Activated CD4-positive, alpha-beta memory T cell treated with anti-CD3 and anti-CD28 coated beads, Interleukin-2, amount 10 ng/mL, durations not matched to agents 7 days and 5 days (primary cell): Measurements from ENCODE around the gene BTNL8. TPM values are rescaled to one million over a fixed set of nuclear protein-coding genes. Genes with fewer than 3 reads are reported as not detected.

Experiments
- CTCF ChIA-PET: fragments of 350-600 bp; sonication (Branson Sonifier 250); formaldehyde crosslinking; loops from one replicate; lab custom pipeline; 2021; ENCODE audit warnings: antibody characterized with exemption, inconsistent platforms; lab: Charles Lee
- POLR2A ChIA-PET: fragments of 350-600 bp; sonication (Branson Sonifier 250); formaldehyde crosslinking; loops from one replicate; lab custom pipeline; 2021; ENCODE audit warnings: antibody characterized with exemption; lab: Charles Lee
- DNase-seq: peaks from one replicate; pipeline ENCODE4 v3.0.0-alpha.2; 2020
- H3K27ac Mint-ChIP-seq: one replicate; pipeline ENCODE4 v1.8.0; 2021; ENCODE audit warnings: mild to moderate bottlenecking, mixed read lengths
- H3K27me3 Mint-ChIP-seq: one replicate; pipeline ENCODE4 v1.8.0; 2021; ENCODE audit warnings: mixed read lengths
- H3K36me3 Mint-ChIP-seq: one replicate; pipeline ENCODE4 v1.8.0; 2021; ENCODE audit warnings: low read depth, mixed read lengths
- H3K4me1 Mint-ChIP-seq: one replicate; pipeline ENCODE4 v1.8.0; 2021; ENCODE audit warnings: mixed read lengths
- H3K4me3 Mint-ChIP-seq: one replicate; pipeline ENCODE4 v1.8.0; 2021; ENCODE audit warnings: mild to moderate bottlenecking, mixed read lengths
- H3K9me3 Mint-ChIP-seq: one replicate; pipeline ENCODE4 v1.8.0; 2021; ENCODE audit warnings: mixed read lengths
- total RNA-seq, 2 experiments: library from RNA; stranded (reverse); gene quantifications; one replicate each; pipeline ENCODE4 v1.2.3, GENCODE V29; 2021

BTNL8 gene
- not detected for total RNA-seq

GRCh38 chr5:180898621-180899246, at the start of gene BTNL8:
BTNL8 (plus strand) TSS chr5:180899159; CDS start chr5:180899311, 152 bp downstream.
- Mint-ChIP-seq H3K27me3 (no peaks in the 10 kb centered on the region), H3K9me3 (peaks cover 3% of the 10 kb centered on the region), H3K4me3 (no peak within 1 kb of the TSS), H3K36me3 (no peaks in the 10 kb centered on the region), H3K27ac (no peak within 1 kb of the TSS), H3K4me1 (no peaks in the 10 kb centered on the region)
- ChIA-PET CTCF (no interaction called here), POLR2A (no interaction called here)
- no peak for DNase-seq

- ChIA-PET POLR2A (interaction anchor here (1.1 to 5.0 kb wide), 4 partner anchors 8 to 18 kb away, joined by 3 to 22 read pairs (median 4); no protein-coding TSS in a partner anchor), CTCF (no interaction called here)
- H3K9me3 Mint-ChIP-seq = peaks cover 75% of the 10 kb centered on the region
- DNase-seq = no peak
- peaks cover 87% of the 10 kb centered on the region for H3K36me3 Mint-ChIP-seq
- H3K27ac Mint-ChIP-seq = no peak overlapping the region
- no peaks in the 10 kb centered on the region for H3K4me1 Mint-ChIP-seq
- no peaks in the 10 kb centered on the region for H3K27me3 Mint-ChIP-seq
- H3K4me3 Mint-ChIP-seq = no peak overlapping the region
These were observed 49.1 kb upstream of the BTNL8 start for GRCh38 chr5:180849827-180850226.

DNA sequence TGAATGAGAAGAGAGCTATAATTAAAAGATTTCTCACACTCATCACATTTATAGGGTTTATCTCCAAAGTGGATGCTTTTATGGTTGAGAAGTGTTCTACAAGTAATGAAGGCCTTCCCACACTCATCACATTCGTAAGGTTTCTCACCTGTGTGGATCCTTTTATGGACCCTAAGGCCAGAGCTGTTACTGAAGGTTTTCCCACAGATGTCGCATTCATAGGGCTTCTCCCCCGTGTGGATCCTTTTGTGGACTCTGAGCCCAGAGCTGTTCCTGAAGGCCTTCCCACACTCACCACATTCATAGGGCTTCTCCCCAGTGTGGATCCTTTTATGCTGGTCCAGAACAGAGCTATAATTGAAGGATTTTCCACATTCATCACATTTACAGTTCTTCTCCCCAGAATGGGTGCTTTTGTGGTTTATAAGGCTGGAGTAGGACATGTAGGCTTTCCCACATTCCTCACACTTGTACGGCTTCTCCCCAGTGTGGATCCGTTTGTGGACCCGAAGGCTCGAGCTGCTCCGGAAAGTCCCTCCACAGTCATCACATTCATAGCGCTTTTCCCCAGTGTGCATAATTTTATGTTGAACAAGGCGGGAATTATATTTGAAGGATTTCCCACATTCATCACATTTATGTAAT, 48.4 kb upstream of the BTNL8 start:
- peaks cover 94% of the 10 kb centered on the region for H3K36me3 Mint-ChIP-seq
- ChIA-PET POLR2A (interaction anchor here (1.1 to 5.0 kb wide), 4 partner anchors 9 to 19 kb away, joined by 3 to 22 read pairs (median 4); no protein-coding TSS in a partner anchor), CTCF (no interaction called here)
- peaks cover 2% of the 10 kb centered on the region for H3K4me1 Mint-ChIP-seq
- H3K27ac Mint-ChIP-seq = no peak overlapping the region
- H3K27me3 Mint-ChIP-seq = no peaks in the 10 kb centered on the region
- peaks cover 72% of the 10 kb centered on the region for H3K9me3 Mint-ChIP-seq
- H3K4me3 Mint-ChIP-seq = no peak overlapping the region
- no peak for DNase-seq

DNA sequence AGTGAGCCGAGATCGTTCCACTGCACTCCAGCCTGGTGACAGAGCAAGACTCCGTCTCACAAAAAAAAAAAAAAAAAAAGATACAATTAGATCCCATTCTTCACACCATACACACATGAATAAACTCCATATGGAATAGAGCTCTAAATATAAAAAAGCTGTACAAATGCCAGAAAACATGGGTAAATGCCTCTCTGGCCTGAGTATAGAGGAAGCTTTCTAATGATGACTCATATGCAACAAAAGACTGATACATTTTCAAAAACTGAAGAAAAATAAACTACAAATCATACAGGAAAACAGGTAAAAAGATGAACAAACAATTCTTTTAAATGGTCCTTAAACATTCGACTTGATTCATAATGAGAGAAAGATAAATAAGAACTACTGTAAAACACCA, 46.5 kb upstream of the BTNL8 start:
- POLR2A ChIA-PET = no interaction called here
- CTCF ChIA-PET = interaction anchor here (1.0 kb wide), 1 partner anchor 68 kb away, joined by 3 read pairs; no protein-coding TSS in a partner anchor
- DNase-seq = no peak
- Mint-ChIP-seq H3K27me3 (no peaks in the 10 kb centered on the region), H3K27ac (no peak overlapping the region), H3K36me3 (peaks cover 94% of the 10 kb centered on the region), H3K9me3 (peaks cover 54% of the 10 kb centered on the region), H3K4me1 (peaks cover 2% of the 10 kb centered on the region), H3K4me3 (no peak overlapping the region)

DNA sequence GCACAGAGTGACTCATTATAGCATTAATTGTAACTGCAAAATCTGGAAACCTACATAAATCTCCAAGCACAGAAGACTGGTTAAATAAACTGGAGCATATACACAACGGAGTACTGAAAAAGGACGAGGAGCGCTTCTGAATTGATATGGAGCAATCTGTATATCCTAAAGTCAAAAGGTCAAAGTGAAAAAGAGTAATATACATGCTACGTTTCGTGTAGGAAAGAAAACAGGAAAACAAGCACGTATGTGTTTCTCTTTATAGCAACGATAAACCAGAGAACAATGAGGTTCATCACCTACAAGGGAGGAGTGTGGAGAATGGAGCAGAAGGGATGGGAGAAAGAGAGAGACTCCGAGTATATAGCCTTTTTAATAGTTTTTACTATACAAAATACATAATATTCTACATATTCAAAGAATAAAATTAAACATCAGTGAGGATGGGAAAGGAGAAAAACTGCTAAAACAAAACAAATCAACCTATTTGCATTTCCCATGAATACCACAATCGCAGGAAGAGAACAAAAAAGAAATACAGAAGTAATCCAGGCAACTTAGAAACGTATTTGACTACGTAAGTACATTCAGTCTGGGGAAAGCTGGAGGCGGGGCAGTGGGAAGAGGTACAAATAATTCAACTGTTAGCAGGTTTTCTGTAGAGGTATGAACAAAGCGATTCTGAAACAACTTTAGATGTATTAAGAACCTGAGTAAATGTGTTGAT, 45.7 kb upstream of the BTNL8 start:
- H3K36me3 Mint-ChIP-seq = peaks cover 88% of the 10 kb centered on the region
- ChIA-PET POLR2A (no interaction called here), CTCF (interaction anchor here (1.0 kb wide), 1 partner anchor 68 kb away, joined by 3 read pairs; no protein-coding TSS in a partner anchor)
- peaks cover 47% of the 10 kb centered on the region for H3K9me3 Mint-ChIP-seq
- H3K27me3 Mint-ChIP-seq = no peaks in the 10 kb centered on the region
- DNase-seq = no peak
- H3K4me1 Mint-ChIP-seq = peaks cover 2% of the 10 kb centered on the region
- no peak overlapping the region for H3K27ac Mint-ChIP-seq
- H3K4me3 Mint-ChIP-seq = no peak overlapping the region

DNA sequence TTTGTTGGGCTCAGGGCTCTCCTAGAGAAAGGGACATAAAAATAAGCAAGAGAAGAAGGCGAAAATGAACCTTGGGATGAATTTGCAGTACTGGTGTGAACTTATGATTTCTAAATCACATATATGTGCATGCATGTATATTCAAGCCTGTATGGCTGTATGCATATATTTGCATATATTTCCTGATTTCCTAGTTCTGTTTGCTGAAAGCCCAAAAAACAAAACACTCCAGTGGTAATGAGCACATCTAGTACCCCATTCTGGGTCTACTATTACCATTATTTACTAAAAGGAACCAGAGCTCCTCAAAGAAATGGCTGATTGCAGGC, 45.1 kb upstream of the BTNL8 start:
- no peak overlapping the region for H3K27ac Mint-ChIP-seq
- CTCF ChIA-PET = no interaction called here
- POLR2A ChIA-PET = no interaction called here
- no peak for DNase-seq
- H3K4me3 Mint-ChIP-seq = no peak overlapping the region
- H3K9me3 Mint-ChIP-seq = peaks cover 42% of the 10 kb centered on the region
- peaks cover 3% of the 10 kb centered on the region for H3K4me1 Mint-ChIP-seq
- no peaks in the 10 kb centered on the region for H3K27me3 Mint-ChIP-seq
- peaks cover 88% of the 10 kb centered on the region for H3K36me3 Mint-ChIP-seq

GRCh38 chr5:180858586-180858985, 40.4 kb upstream of the BTNL8 start:
- Mint-ChIP-seq H3K27me3 (no peaks in the 10 kb centered on the region), H3K36me3 (peaks cover 48% of the 10 kb centered on the region), H3K27ac (no peak overlapping the region), H3K4me3 (no peak overlapping the region), H3K4me1 (peaks cover 18% of the 10 kb centered on the region), H3K9me3 (no peaks in the 10 kb centered on the region)
- ChIA-PET CTCF (no interaction called here), POLR2A (interaction anchor here (5.9 kb wide), 1 partner anchor 27 kb away, joined by 91 read pairs; no protein-coding TSS in a partner anchor)
- no peak for DNase-seq

- DNase-seq = no peak
- Mint-ChIP-seq H3K27me3 (no peaks in the 10 kb centered on the region), H3K36me3 (peaks cover 30% of the 10 kb centered on the region), H3K9me3 (no peaks in the 10 kb centered on the region), H3K4me1 (peaks cover 16% of the 10 kb centered on the region), H3K27ac (peak overlapping the region; percentile 95), H3K4me3 (peak overlapping the region; percentile 95)
- POLR2A ChIA-PET = interaction anchor here (1.2 to 5.9 kb wide), 7 partner anchors 11 to 61 kb away, joined by 3 to 91 read pairs (median 9); partner anchors contain the start of gene MGAT1
- CTCF ChIA-PET = interaction anchor here (0.6 to 2.4 kb wide), 11 partner anchors 9 to 1120 kb away, joined by 3 to 20 read pairs (median 4); no protein-coding TSS in a partner anchor
These were observed 38.6 kb upstream of the BTNL8 start for GRCh38 chr5:180860273-180860886.

DNA sequence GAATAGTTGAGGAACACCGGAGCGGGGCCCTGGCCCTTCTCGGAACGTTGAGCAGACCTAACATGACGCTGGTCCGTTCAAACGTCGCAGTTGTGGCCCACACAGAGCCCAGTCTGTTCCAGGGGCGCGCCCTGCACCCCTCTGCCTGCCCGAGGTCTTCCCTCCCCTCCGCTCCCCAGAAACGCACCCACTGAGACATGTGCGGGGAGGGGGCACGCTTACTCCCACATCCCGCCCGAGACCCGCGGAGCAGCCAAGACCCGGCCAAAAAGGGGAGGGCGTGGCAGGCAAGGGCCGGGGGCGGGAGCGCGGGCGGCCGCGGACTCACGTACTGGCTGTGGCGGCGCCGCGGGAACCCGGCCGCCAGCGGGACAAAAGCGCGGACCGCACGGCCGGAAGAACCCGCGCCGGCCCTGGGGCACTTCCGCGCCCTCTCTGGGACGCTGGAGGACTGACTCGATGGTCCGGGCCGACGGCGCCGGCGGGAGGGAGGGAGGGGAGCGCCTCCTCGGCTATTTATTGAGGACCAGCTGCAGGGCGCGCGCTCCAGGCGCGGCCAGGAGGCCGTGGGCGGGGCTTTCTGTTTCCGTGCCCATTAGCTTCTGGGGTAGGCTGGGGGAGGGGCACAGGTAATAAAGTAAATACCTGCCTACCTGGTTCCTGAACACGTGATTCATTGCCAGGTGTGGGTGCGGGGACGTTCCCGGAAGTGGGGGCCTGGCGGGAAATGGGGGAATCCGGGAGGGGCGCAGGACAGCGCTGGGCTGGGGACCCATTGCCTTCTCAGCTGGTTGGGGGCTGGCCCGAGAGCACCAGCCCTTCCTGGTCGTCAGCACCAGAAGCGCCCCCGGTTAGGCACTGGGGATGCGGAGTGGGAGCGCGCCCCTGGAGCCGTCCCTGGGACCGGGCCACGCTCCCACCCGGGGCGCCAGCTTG, 37.8 kb upstream of the BTNL8 start, which contains the start of gene ZFP62:
Gene ZFP62 (minus strand): TSS at position 390 of the 936 bp plus-strand sequence. CDS start 57 bp downstream, at position 333.
- Mint-ChIP-seq H3K27me3 (peaks cover 5% of the 10 kb centered on the region), H3K4me3 (peak within 1 kb of the TSS; percentile 95), H3K27ac (peak within 1 kb of the TSS; percentile 95), H3K4me1 (peaks cover 16% of the 10 kb centered on the region), H3K36me3 (peaks cover 22% of the 10 kb centered on the region), H3K9me3 (no peaks in the 10 kb centered on the region)
- peak; percentile 88 for DNase-seq
- POLR2A ChIA-PET = interaction anchor here (1.2 to 5.9 kb wide), 7 partner anchors 11 to 61 kb away, joined by 3 to 91 read pairs (median 9); partner anchors contain the start of gene MGAT1
- CTCF ChIA-PET = interaction anchor here (0.7 to 2.4 kb wide), 7 partner anchors 9 to 75 kb away, joined by 3 to 20 read pairs (median 5); no protein-coding TSS in a partner anchor

GRCh38 chr5:180862645-180863044, 36.3 kb upstream of the BTNL8 start:
- Mint-ChIP-seq H3K27me3 (peaks cover 14% of the 10 kb centered on the region), H3K4me1 (peaks cover 16% of the 10 kb centered on the region), H3K36me3 (peaks cover 13% of the 10 kb centered on the region), H3K9me3 (no peaks in the 10 kb centered on the region), H3K4me3 (no peak overlapping the region), H3K27ac (no peak overlapping the region)
- DNase-seq = no peak
- POLR2A ChIA-PET = interaction anchor here (1.2 to 5.9 kb wide), 3 partner anchors 10 to 59 kb away, joined by 3 to 91 read pairs (median 30); partner anchors contain the start of gene MGAT1
- CTCF ChIA-PET = interaction anchor here (1.4 kb wide), 1 partner anchor 10 kb away, joined by 4 read pairs; no protein-coding TSS in a partner anchor

- POLR2A ChIA-PET = interaction anchor here (1.9 to 2.2 kb wide), 2 partner anchors 35 to 64 kb away, joined by 4 to 8 read pairs; partner anchors contain the start of gene MGAT1
- peaks cover 23% of the 10 kb centered on the region for H3K27me3 Mint-ChIP-seq
- H3K36me3 Mint-ChIP-seq = no peaks in the 10 kb centered on the region
- CTCF ChIA-PET = interaction anchor here (0.6 to 1.6 kb wide), 6 partner anchors 9 to 302 kb away, joined by 3 to 4 read pairs (median 3); no protein-coding TSS in a partner anchor
- no peaks in the 10 kb centered on the region for H3K9me3 Mint-ChIP-seq
- no peak for DNase-seq
- no peak overlapping the region for H3K4me3 Mint-ChIP-seq
- H3K4me1 Mint-ChIP-seq = peaks cover 4% of the 10 kb centered on the region
- H3K27ac Mint-ChIP-seq = no peak overlapping the region
These were observed 32.8 kb upstream of the BTNL8 start for GRCh38 chr5:180865981-180866695.
